IMR-90 (cell line): Measurements from ENCODE around the gene AHI1. TPM values are rescaled to one million over a fixed set of nuclear protein-coding genes. Genes with fewer than 3 reads are reported as not detected.

Source experiments
- ATAC-seq: fragments of 200-7000 bp; cut with Tn5 transposase; 2 replicates; pipeline ENCODE4 v1.9.1; 2020; ENCODE audit warnings: low read depth, mild to moderate bottlenecking, moderate library complexity
- BruUV-seq: library from RNA; stranded (reverse); fragments of 400-500 nt; replicated peaks from 2 replicates; lab custom pipeline; 2021; lab: Mats Ljungman, UMichigan
- CTCF ChIA-PET: fragments of 300-600 bp; formaldehyde crosslinking; extraction: SDS; loops from one replicate; lab custom pipeline; 2021; ENCODE audit warnings: antibody characterized with exemption; lab: Yijun Ruan, JAX
- POLR2A ChIA-PET: fragments of 300-600 bp; sonication (Branson Sonifier 250); formaldehyde crosslinking; loops from one replicate; lab custom pipeline; 2022; ENCODE audit warnings: antibody characterized with exemption; ENCODE audit not compliant: unreplicated experiment; lab: Charles Lee
- DNase-seq: peaks from one replicate; pipeline ENCODE4 v3.0.0; 2013
- H2AFZ ChIP-seq: replicated peaks from 2 replicates; pipeline ENCODE3; 2013; ENCODE audit warnings: low read length, mild to moderate bottlenecking; ENCODE audit not compliant: poor library complexity
- H2AK5ac ChIP-seq: 2 replicates; pipeline ENCODE4 v1.6.1; 2013; ENCODE audit warnings: low read depth, low read length, inconsistent platforms
- H2AK9ac ChIP-seq: replicated peaks from 2 replicates; pipeline ENCODE3; 2013; ENCODE audit warnings: mild to moderate bottlenecking, low read depth, low read length, moderate library complexity; ENCODE audit not compliant: poor library complexity
- H2BK120ac ChIP-seq: 2 replicates; pipeline ENCODE4 v1.6.1; 2013; ENCODE audit warnings: low read depth, low read length, inconsistent platforms
- H2BK15ac ChIP-seq: 3 replicates; pipeline ENCODE4 v1.6.1; 2013; ENCODE audit warnings: low read depth, low read length, inconsistent platforms
- H2BK20ac ChIP-seq: 2 replicates; pipeline ENCODE4 v1.6.1; 2013; ENCODE audit warnings: low read depth, mild to moderate bottlenecking, inconsistent platforms, low read length, moderate library complexity
- H2BK5ac ChIP-seq: 2 replicates; pipeline ENCODE4 v1.6.1; 2013; ENCODE audit warnings: mild to moderate bottlenecking, low read depth, low read length, inconsistent platforms; ENCODE audit not compliant: poor library complexity, severe bottlenecking
- H3K14ac ChIP-seq: replicated peaks from 2 replicates; pipeline ENCODE4 v1.6.1; 2013; ENCODE audit warnings: low read depth, low read length, inconsistent platforms
- H3K18ac ChIP-seq: 2 replicates; pipeline ENCODE4 v1.6.1; 2013; ENCODE audit warnings: low read depth, low read length, control low read depth
- H3K23ac ChIP-seq: 2 replicates; pipeline ENCODE4 v1.6.1; 2013; ENCODE audit warnings: low read depth, low read length, inconsistent platforms
- H3K27ac ChIP-seq: 2 replicates; pipeline ENCODE4 v1.5.1; 2013; ENCODE audit warnings: mild to moderate bottlenecking, control low read depth, low read length; ENCODE audit not compliant: insufficient read depth
- H3K27me3 ChIP-seq: 2 replicates; pipeline ENCODE4 v1.6.1; 2013; ENCODE audit warnings: low read length; ENCODE audit not compliant: control insufficient read depth, insufficient read depth
- H3K36me3 ChIP-seq: 2 replicates; pipeline ENCODE4 v1.6.1; 2013; ENCODE audit warnings: low read length, mixed read lengths; ENCODE audit not compliant: control insufficient read depth, insufficient read depth
- H3K4ac ChIP-seq: 2 replicates; pipeline ENCODE4 v1.6.1; 2013; ENCODE audit warnings: low read depth, low read length, inconsistent platforms
- H3K4me1 ChIP-seq: 2 replicates; pipeline ENCODE4 v1.6.1; 2013; ENCODE audit warnings: low read length, mixed read lengths; ENCODE audit not compliant: control insufficient read depth, insufficient read depth
- H3K4me2 ChIP-seq: 2 replicates; pipeline ENCODE4 v1.6.1; 2013; ENCODE audit warnings: low read depth, mild to moderate bottlenecking, control low read depth, low read length, moderate library complexity
- H3K4me3 ChIP-seq: 2 replicates; pipeline ENCODE4 v1.5.1; 2013; ENCODE audit warnings: low read depth, mild to moderate bottlenecking, control low read depth, low read length, moderate library complexity; ENCODE audit not compliant: insufficient read depth
- H3K56ac ChIP-seq: 2 replicates; pipeline ENCODE4 v1.6.1; 2013; ENCODE audit warnings: low read length, inconsistent platforms; ENCODE audit not compliant: insufficient read depth; ENCODE audit errors: extremely low read depth
- H3K79me1 ChIP-seq, 2 experiments: 2 replicates each; pipeline ENCODE4 v1.6.1; 2013; ENCODE audit warnings: low read length in 2 of 2, inconsistent platforms in 1 of 2, low read depth in 1 of 2
- H3K9ac ChIP-seq: 2 replicates; pipeline ENCODE4 v1.6.1; 2013; ENCODE audit warnings: low read depth, low read length, control low read depth
- H3K9me1 ChIP-seq: 2 replicates; pipeline ENCODE4 v1.6.1; 2013; ENCODE audit warnings: low read length, inconsistent platforms; ENCODE audit not compliant: insufficient read depth
- H3K9me3 ChIP-seq: 2 replicates; pipeline ENCODE4 v1.6.1; 2013; ENCODE audit warnings: low read length; ENCODE audit not compliant: control insufficient read depth, insufficient read depth
- H4K20me1 ChIP-seq: 2 replicates; pipeline ENCODE4 v1.6.1; 2013; ENCODE audit warnings: low read length, inconsistent platforms; ENCODE audit not compliant: insufficient read depth
- H4K5ac ChIP-seq: 2 replicates; pipeline ENCODE4 v1.6.1; 2013; ENCODE audit warnings: mild to moderate bottlenecking, low read depth, low read length, control low read depth
- H4K8ac ChIP-seq, 2 experiments: 2 replicates each; pipeline ENCODE4 v1.6.1; 2013; ENCODE audit warnings: low read depth in 2 of 2, low read length in 2 of 2, control low read depth in 1 of 2, inconsistent platforms in 1 of 2
- H4K91ac ChIP-seq: 2 replicates; pipeline ENCODE4 v1.6.1; 2013; ENCODE audit warnings: low read depth, low read length, inconsistent platforms; ENCODE audit not compliant: insufficient read depth
- RCOR1 ChIP-seq: IDR thresholded peaks from 2 replicates; pipeline ENCODE4 v1.6.1; 2012; ENCODE audit warnings: mild to moderate bottlenecking, low read length, improper control_type of control experiment; ENCODE audit not compliant: insufficient replicate concordance
- WGBS, 2 experiments: methylation state at CpG; one replicate each; pipeline versions ENCODE4 v1.1.5 to v1.1.7; 2013; ENCODE audit warnings: missing lambda C conversion rate in 2 of 2; ENCODE audit not compliant: insufficient read length in 1 of 2; ENCODE audit errors: extremely low coverage in 2 of 2; 5-methylcytosine and 5-hydroxymethylcytosine counted together
- dilution Hi-C: fragments of 300-500 bp; cut with HindIII; formaldehyde crosslinking; loops from one replicate; pipeline ENCODE4 v1.14.3; 2018; ENCODE audit warnings: low sequenced_read_pairs; ENCODE audit not compliant: unreplicated experiment
- in situ Hi-C: fragments of 300-500 bp; cut with MboI; formaldehyde crosslinking; loops from 3 replicates; pipeline ENCODE4 v1.14.3; 2019; ENCODE audit warnings: low sequenced_read_pairs, inconsistent platforms, mixed read lengths
- intact Hi-C: fragments of 100-400 bp; cut with micrococcal nuclease; formaldehyde crosslinking; loops from 2 replicates; pipeline ENCODE4 v1.10.0; 2022
- polyA plus RNA-seq, 3 experiments: library from polyadenylated mRNA; depleted of rRNA; stranded (reverse); fragments of >200 nt; gene quantifications; 2 replicates each; pipeline ENCODE4 v1.2.3, GENCODE V29; 2012; ENCODE audit warnings: low replicate concordance in 1 of 3
- total RNA-seq: library from RNA; depleted of rRNA; stranded (reverse); fragments of >200 nt; gene quantifications from 2 replicates; pipeline ENCODE4 v1.2.3, GENCODE V29; 2012

The AHI1 gene
- total and polyA plus RNA-seq, 2 of the 4 experiments (the other 2 are of a cell fraction): 9.5 to 19.4 TPM

GRCh38 chr6:135298455-135298854 lies 199.1 kb downstream of the AHI1 start:
- no peak overlapping the region for H3K23ac ChIP-seq
- H3K36me3 ChIP-seq: no peaks in the 10 kb centered on the region
- no peaks in the 10 kb centered on the region for H3K79me1 ChIP-seq
- H3K4me2 ChIP-seq: no peak overlapping the region
- DNase-seq (no peak), ATAC-seq (no peak)
- BruUV-seq: no TSS peak
- intact Hi-C loops (no loop called here), in situ Hi-C loops (no loop called here), dilution Hi-C loops (no loop called here)
- WGBS, 2 experiments: no CpG with 5 or more reads among the region's 2 CpGs
- H3K18ac ChIP-seq: no peak overlapping the region
- no peaks in the 10 kb centered on the region for H3K27me3 ChIP-seq
- H3K14ac ChIP-seq: no peak overlapping the region
- TF ChIP-seq RCOR1: no peak
- H2AFZ ChIP-seq: no peak overlapping the region
- no peak overlapping the region for H2AK5ac ChIP-seq
- H4K91ac ChIP-seq: no peak overlapping the region
- H3K27ac ChIP-seq: no peak overlapping the region
- H3K9ac ChIP-seq: no peak overlapping the region
- H4K8ac ChIP-seq: no peak overlapping the region
- no peak overlapping the region for H3K4ac ChIP-seq
- no peak overlapping the region for H2BK15ac ChIP-seq
- H2BK120ac ChIP-seq: no peak overlapping the region
- ChIA-PET POLR2A (no interaction called here), CTCF (no interaction called here)
- H3K4me3 ChIP-seq: no peak overlapping the region
- H2BK20ac ChIP-seq: no peak overlapping the region
- H4K5ac ChIP-seq: no peak overlapping the region
- no peak overlapping the region for H3K56ac ChIP-seq
- no peak overlapping the region for H2AK9ac ChIP-seq
- peaks cover 7% of the 10 kb centered on the region; the same call in 1 of the 2 replicates for H3K9me1 ChIP-seq
- H3K9me3 ChIP-seq: no peaks in the 10 kb centered on the region; the same call in 1 of the 2 replicates
- no peaks in the 10 kb centered on the region for H4K20me1 ChIP-seq
- H2BK5ac ChIP-seq: no peak overlapping the region
- no peaks in the 10 kb centered on the region for H3K4me1 ChIP-seq
